NCI-H524 treated with DMSO at 0.1 percent for 48 hours (cell line): ENCODE measurements around the gene SLC39A1.
A peak's percentile ranks its signal among the peaks of the same experiment; 100 is the strongest.
"Not testable (repeated sequence)": the region's sequence is repeated elsewhere in the genome, so short reads cannot be mapped to it uniquely, and the experiment has no call there.

Experiments used
- DNase-seq: peaks from one replicate; lab custom pipeline; 2025; lab: John Stamatoyannopoulos, UW

SLC39A1 gene

GRCh38 chr1:153929426-153929825 lies 33.9 kb downstream of the SLC39A1 start:
- DNase-seq = no peak

GRCh38 chr1:153928791-153929341 lies 34.5 kb downstream of the SLC39A1 start:
- no peak for DNase-seq

- no peak for DNase-seq
These were observed 35.1 kb downstream of the SLC39A1 start for GRCh38 chr1:153928245-153928644.

- no peak for DNase-seq
These were observed 36.9 kb downstream of the SLC39A1 start for GRCh38 chr1:153926405-153926804.

- peak; percentile 96 for DNase-seq
These were observed 40.1 kb downstream of the SLC39A1 start, which contains the start of gene GATAD2B for GRCh38 chr1:153922972-153923925. Gene GATAD2B, minus strand, starts transcription at chr1:153922972. Its CDS starts 94,625 bp downstream, at chr1:153828347.

DNA sequence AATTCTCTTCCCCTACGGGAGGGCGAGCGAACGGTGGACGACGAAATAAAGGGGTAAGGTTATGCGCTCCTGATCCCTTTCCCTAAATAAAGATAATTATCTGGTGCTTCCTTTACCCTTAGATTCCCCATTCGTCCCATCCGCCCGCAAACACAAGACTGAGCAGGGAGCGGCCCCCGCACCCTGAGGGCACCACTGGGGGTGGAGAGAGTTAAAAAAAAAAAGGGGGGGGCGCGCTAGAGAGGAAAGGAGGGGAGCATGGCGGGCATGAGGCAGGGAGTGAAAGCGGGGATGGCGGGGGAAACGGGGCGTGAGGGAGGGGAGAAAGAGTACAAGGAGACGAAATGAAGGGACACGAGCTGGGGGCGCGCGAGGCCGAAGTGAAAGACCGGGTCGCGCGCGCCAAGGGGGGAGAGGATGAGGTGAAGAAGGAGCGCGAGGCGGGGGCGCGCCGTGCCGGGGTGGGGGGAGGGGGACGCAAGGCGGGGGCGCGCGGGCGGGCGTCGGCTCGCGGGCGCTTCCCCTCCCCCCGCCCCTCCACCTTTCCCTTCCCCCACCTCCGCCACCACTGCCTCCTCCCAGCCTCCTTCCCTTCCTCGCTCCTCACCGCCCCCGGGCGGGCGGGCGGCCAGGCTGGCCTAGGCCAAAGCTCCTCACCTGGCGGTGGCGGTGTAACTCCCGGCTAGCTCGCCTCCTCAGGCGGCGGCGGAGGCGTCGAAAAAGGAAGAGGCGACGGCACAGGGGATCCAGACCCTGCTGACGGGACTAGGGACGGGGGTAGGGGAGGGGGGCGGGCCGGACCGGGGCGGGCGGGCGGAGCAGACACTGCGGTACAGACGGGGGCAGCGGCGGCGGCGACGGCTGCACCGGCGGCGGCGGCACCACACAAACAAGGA lies 41.0 kb downstream of the SLC39A1 start:
- DNase-seq = no peak

DNA sequence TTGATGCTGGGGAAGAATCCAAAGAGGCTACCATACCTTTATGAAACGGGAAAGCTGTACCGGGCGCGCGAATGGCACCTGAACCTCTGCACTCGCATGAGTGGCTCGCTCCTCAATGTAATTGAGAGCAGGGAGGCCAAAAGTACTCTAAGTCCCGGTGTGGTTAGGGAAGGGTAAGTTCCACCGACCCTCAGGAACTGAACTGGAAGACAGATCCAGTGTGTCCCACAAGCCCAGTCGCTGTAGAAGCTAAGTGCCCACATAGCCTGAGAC lies 41.6 kb downstream of the SLC39A1 start:
- no peak for DNase-seq

DNA sequence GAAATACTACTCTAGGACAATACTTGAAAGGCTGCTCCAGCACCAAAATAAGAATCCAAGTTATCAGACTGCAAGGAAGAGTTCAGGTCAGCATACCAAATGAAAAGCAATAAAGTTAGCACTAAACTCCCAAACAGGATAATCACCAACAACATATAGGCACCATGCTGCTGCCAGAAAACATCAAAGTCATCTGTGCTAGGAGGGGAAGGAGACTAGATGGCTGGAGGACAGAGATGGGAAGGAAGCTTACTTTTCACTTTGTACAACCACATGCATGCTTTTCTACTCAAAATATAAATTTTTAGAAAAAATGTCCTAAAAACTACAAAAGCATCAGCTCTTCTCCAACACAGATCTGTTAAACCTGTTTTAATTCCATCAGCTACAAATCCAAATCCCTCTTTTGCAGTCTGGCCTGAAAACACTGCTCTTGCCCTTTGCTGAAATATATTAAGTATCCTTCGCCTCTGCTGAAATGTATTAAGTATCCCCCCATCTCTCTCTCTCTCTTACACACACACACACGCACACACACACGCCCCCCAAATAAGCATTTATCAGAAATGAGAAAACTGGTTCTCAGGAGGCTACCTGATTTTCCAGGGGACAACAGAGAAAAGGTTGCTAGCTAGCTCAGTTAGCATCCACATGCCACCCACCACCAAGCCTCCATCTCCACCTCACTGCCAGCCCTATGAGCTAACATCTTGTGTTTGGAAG lies 42.1 kb downstream of the SLC39A1 start:
- no peak for DNase-seq

- DNase-seq = no peak
These were observed 43.2 kb downstream of the SLC39A1 start for GRCh38 chr1:153919876-153920852.

- no peak for DNase-seq
These were observed 47.0 kb downstream of the SLC39A1 start for GRCh38 chr1:153916297-153916696.

DNA sequence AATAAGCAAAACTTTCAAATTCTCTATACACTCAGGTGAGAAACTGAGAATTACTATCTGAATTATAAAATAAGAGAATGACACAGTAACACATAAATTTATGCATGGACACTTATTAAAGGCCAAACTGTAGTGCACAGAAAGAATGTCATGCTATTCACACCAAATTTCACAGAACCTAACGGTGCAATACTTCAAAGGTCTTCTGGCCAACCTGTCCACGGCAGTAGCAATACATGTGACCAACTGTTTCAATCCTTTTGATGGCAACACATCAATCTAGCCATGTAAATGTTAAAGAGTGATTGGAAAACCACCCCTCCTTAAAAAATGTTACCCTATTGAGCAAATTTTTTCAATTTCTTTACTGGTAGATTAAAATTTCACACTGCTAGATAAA lies 51.0 kb downstream of the SLC39A1 start:
- no peak for DNase-seq

- DNase-seq = not testable (repeated sequence)
These were observed 52.8 kb downstream of the SLC39A1 start for GRCh38 chr1:153910560-153910959.
